Lung (tissue), 12 donors: Measurements from ENCODE around the gene EDAR. TPM values are rescaled to one million over a fixed set of nuclear protein-coding genes. Genes with fewer than 3 reads are reported as not detected.
A peak's percentile ranks its signal among the peaks of the same experiment; 100 is the strongest.

Experiments
- ATAC-seq: fragments of 200-7000 bp; cut with Tn5 transposase; one replicate; pipeline ENCODE4 v1.9.1; 2020; ENCODE audit warnings: moderate number of reproducible peaks; ENCODE audit not compliant: insufficient read depth, low FRiP score
- DNase-seq, 3 donors: peaks; one replicate each; pipeline ENCODE4 v3.0.0-alpha.2; 2013 to 2017
- H3K27ac ChIP-seq, 2 donors: one replicate each; pipeline ENCODE4 v1.5.1; 2013; ENCODE audit warnings: mild to moderate bottlenecking in 2 of 2, moderate library complexity in 2 of 2, control low read depth in 1 of 2, inconsistent platforms in 1 of 2, low read depth in 1 of 2, low read length in 1 of 2
- H3K27me3 ChIP-seq, 3 donors: one replicate each; pipeline ENCODE4 v1.5.1; 2013; ENCODE audit warnings: low read length in 2 of 3; ENCODE audit not compliant: control insufficient read depth in 3 of 3, insufficient read depth in 3 of 3
- H3K36me3 ChIP-seq, 4 donors: one replicate each; pipeline ENCODE4 v1.5.1; 2013; ENCODE audit warnings: low read length in 4 of 4, mild to moderate bottlenecking in 1 of 4, moderate library complexity in 1 of 4; ENCODE audit not compliant: control insufficient read depth in 4 of 4, insufficient read depth in 4 of 4
- H3K4me1 ChIP-seq, 5 donors: one replicate each; pipeline ENCODE4 v1.5.1; 2013; ENCODE audit warnings: low read length in 5 of 5, mild to moderate bottlenecking in 2 of 5, moderate library complexity in 1 of 5; ENCODE audit not compliant: control insufficient read depth in 5 of 5, insufficient read depth in 5 of 5
- H3K4me3 ChIP-seq: one replicate; pipeline ENCODE4 v1.5.1; 2013; ENCODE audit warnings: mild to moderate bottlenecking, control low read depth, moderate library complexity
- H3K9ac ChIP-seq, 2 donors: one replicate each; pipeline ENCODE4 v1.5.1; 2013; ENCODE audit warnings: low read length in 2 of 2, control low read depth in 1 of 2; ENCODE audit not compliant: insufficient read depth in 1 of 2
- H3K9me3 ChIP-seq, 4 donors: one replicate each; pipeline ENCODE4 v1.5.1; 2013; ENCODE audit warnings: low read length in 3 of 4, mild to moderate bottlenecking in 1 of 4, moderate library complexity in 1 of 4; ENCODE audit not compliant: control insufficient read depth in 4 of 4, insufficient read depth in 3 of 4
- WGBS, 2 donors: extraction: QIAGEN DNeasy Blood & Tissue Kit; methylation state at CpG; one replicate each; pipeline ENCODE4 v1.1.7; 2013; 5-methylcytosine and 5-hydroxymethylcytosine counted together
- polyA plus RNA-seq, 2 donors: library from polyadenylated mRNA; stranded (reverse); fragments of 200-250 nt; gene quantifications; one replicate each; pipeline ENCODE4 v1.2.1, GENCODE V29; 2013
- total RNA-seq, 2 donors: library from RNA; depleted of rRNA in 1 of 2; stranded (reverse); fragments of >200 nt in 1 of 2; gene quantifications; one replicate each; pipeline ENCODE4 v1.2.1, GENCODE V29; 2014 to 2021
- TF ChIP-seq, protein P1 (sequence below): IDR thresholded peaks from 2 replicates; pipeline ENCODE4 v1.5.1; 2012; ENCODE audit warnings: mild to moderate bottlenecking; ENCODE audit errors: control extremely low read depth, extremely low read depth
- donor health status: control.
- donor health status: control.
- donor health status: Bipolar disorder and iron deficiency.
- donor health status: healthy.
- donor health status: DM: yes; HTN: yes; CAD: no.

The EDAR gene
- total and polyA plus RNA-seq, 4 donors: 0.02 to 0.37 (median 0.10) TPM; not detected in 1

DNA sequence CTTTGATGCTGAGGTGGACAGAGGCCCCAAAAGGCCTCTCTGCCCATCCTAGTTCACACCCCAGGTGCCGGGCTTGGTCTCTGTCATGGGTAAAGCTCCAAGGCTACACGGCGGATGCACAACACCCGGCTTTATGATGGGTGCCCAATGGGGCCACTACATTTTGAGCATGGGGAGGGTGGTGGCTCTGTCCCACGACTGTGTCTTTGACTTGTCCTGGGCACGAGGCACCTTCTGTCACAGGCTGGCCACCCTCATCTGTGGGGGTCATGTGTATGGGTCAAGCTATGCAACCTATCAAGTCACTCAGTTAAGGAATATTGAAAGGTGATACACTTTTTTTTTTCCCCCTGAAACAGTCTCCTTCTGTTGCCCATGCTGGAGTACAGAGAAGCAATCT is 63.7 kb downstream of the EDAR start:
- DNase-seq (no peak), ATAC-seq (no peak)
- H3K9ac ChIP-seq: no peak overlapping the region
- peaks cover 0 to 18% (median 0%) of the 10 kb centered on the region in 5 donors for H3K4me1 ChIP-seq
- no peaks in the 10 kb centered on the region for H3K9me3 ChIP-seq
- 95 to 98% methylated on average over 6 of the region's 6 CpGs for WGBS, 2 donors
- no peak overlapping the region for H3K27ac ChIP-seq
- no peaks in the 10 kb centered on the region for H3K27me3 ChIP-seq
- H3K4me3 ChIP-seq: no peak overlapping the region
- no peaks in the 10 kb centered on the region for H3K36me3 ChIP-seq
- TF ChIP-seq, protein P1, sequence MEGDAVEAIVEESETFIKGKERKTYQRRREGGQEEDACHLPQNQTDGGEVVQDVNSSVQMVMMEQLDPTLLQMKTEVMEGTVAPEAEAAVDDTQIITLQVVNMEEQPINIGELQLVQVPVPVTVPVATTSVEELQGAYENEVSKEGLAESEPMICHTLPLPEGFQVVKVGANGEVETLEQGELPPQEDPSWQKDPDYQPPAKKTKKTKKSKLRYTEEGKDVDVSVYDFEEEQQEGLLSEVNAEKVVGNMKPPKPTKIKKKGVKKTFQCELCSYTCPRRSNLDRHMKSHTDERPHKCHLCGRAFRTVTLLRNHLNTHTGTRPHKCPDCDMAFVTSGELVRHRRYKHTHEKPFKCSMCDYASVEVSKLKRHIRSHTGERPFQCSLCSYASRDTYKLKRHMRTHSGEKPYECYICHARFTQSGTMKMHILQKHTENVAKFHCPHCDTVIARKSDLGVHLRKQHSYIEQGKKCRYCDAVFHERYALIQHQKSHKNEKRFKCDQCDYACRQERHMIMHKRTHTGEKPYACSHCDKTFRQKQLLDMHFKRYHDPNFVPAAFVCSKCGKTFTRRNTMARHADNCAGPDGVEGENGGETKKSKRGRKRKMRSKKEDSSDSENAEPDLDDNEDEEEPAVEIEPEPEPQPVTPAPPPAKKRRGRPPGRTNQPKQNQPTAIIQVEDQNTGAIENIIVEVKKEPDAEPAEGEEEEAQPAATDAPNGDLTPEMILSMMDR: no peak

DNA sequence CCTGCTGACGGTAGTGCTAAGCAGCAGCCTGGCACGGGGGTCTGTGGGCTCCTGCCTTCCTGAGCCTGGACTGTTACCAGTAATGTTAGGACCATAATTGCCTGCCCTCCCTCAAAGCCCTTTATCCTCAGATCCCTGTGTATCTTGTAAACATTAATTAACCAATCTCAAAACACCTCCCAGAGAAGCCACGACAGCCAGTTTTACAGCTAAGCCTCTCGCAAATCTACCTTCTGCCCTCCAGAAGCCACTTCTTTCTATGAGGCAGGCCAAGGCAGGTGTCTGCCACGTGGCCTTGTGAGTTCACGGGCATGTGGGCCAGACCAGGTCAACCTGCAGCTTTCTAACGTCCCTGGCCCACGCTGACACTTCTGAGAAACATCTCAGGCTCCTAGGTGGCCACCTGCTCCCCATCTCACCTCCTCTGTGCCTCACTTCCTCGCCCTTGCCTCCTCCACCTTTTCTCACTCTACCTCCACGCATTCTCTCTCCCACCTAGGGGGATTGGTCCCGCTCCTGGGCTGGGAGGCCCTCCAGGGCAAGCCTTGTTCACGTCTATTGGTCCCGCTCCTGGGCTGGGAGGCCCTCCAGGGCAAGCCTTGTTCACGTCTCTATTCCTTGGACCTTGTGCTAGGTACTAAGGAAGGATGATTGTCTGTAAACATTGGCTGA is 64.3 kb downstream of the EDAR start:
- no peak overlapping the region for H3K27ac ChIP-seq
- H3K36me3 ChIP-seq: no peaks in the 10 kb centered on the region
- no peaks in the 10 kb centered on the region for H3K9me3 ChIP-seq
- H3K4me3 ChIP-seq: no peak overlapping the region
- peaks cover 0 to 18% (median 0%) of the 10 kb centered on the region in 5 donors for H3K4me1 ChIP-seq
- no peak overlapping the region for H3K9ac ChIP-seq
- no peaks in the 10 kb centered on the region for H3K27me3 ChIP-seq
- ATAC-seq: no peak
- TF ChIP-seq, protein P1: no peak
- DNase-seq: no peak
- 86 to 92% methylated on average over 14 of the region's 14 CpGs for WGBS, 2 donors

DNA sequence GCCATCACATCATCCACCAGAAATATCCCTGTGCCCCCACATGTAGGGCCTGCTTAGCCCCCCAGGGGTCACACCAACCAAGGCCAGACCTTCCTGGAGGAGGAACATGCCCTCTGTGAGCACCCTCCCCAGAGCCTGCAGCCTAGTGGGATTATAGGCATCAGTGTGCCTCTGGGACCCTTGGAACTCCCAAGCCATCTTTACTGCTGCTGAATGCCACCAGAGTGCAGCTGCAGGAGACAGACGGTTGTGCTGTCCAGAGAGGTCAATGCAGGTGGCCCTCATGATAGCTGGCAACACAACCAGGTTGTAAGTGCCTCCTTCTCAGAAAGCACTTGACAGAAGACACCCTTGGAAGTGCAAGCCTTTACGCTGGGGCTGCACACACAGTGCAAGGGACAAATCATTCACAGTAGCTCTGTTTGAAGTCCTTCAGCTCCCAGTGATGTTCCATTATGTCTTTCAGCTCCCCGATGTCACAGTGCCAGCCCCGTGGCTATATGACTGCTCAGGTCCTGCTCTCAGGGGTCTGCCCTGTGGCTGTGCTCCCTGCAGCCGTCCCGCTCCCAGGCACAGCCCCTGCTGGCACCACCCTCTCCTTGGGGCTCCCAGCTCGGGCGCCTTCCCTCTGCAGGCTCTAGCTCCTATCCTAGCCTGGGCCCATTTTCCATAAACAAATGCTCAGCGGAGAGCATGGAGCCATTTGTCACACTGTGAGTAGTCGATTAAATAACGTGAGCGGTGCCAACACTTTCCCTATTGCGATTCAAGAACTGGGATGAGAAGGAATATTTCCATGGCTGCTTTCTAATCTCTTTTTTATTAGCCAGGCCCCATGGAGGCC is 65.1 kb downstream of the EDAR start:
- Histone ChIP-seq H3K36me3 (no peaks in the 10 kb centered on the region), H3K9me3 (no peaks in the 10 kb centered on the region), H3K9ac (no peak overlapping the region), H3K27ac (no peak overlapping the region), H3K27me3 (no peaks in the 10 kb centered on the region), H3K4me3 (no peak overlapping the region), H3K4me1 (peaks cover 0 to 18% (median 0%) of the 10 kb centered on the region in 5 donors)
- ATAC-seq: no peak
- WGBS, 2 donors: 80 to 89% methylated on average over 13 of the region's 13 CpGs
- TF ChIP-seq, protein P1: no peak
- peak; percentile 51 to 79 (median 72) for DNase-seq
